Uterus (tissue), 2 donors: Measurements from ENCODE around the gene MRNIP.

ENCODE experiments used
- POLR2A ChIP-seq, 2 donors: fragments of 450-650 bp; IDR thresholded peaks; one replicate each; pipeline ENCODE4 v1.6.1; 2016; ENCODE audit warnings: antibody characterized with exemption in 2 of 2, mild to moderate bottlenecking in 1 of 2, moderate library complexity in 1 of 2
- TF ChIP-seq, protein P1 (sequence below), 4 experiments: fragments of 200-600 bp in 2 of 4; fragments of 450-650 bp in 2 of 4; sonication (generic) in 2 of 4; IDR thresholded peaks; one replicate each; pipeline ENCODE4 v1.5.1; 2016 to 2019; ENCODE audit warnings: antibody characterized with exemption in 4 of 4, mild to moderate bottlenecking in 2 of 4, moderate library complexity in 1 of 4

DNA sequence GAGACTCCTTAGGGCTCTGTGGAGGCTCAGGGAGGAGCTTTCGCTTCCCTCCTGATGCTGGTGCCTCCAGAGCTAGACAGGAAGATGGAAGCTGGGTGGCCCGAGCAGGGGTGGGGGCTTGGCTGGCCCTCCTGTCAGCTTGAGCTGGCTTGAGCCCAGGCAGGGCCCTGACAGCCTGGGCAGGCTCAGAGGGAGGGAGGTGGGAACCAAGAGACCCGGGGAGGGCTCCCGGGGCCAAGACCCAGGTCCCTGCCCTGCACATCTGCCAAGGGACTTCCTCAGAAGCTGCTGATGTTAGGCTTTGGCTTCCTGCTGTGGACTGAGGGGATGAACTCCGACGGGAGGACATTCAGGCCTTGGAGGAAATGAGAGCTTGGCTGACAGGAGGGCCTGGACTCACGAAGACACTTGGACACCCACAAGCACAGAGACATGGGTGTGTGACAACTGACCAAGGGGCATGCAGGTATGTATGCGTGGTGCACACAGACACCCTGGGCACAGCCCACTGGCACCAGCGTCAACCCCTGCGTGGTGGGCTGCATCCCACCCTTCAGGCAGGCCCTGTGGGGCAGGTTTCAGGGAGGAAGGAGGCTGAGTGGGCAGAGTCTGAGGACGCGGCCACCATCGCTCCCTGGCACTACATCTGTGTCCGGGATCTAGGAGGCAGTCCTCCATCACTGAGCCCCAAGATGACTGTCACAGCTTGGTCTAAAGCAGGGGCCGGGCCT lies 66.6 kb downstream of the MRNIP start:
- TF ChIP-seq, protein P1, sequence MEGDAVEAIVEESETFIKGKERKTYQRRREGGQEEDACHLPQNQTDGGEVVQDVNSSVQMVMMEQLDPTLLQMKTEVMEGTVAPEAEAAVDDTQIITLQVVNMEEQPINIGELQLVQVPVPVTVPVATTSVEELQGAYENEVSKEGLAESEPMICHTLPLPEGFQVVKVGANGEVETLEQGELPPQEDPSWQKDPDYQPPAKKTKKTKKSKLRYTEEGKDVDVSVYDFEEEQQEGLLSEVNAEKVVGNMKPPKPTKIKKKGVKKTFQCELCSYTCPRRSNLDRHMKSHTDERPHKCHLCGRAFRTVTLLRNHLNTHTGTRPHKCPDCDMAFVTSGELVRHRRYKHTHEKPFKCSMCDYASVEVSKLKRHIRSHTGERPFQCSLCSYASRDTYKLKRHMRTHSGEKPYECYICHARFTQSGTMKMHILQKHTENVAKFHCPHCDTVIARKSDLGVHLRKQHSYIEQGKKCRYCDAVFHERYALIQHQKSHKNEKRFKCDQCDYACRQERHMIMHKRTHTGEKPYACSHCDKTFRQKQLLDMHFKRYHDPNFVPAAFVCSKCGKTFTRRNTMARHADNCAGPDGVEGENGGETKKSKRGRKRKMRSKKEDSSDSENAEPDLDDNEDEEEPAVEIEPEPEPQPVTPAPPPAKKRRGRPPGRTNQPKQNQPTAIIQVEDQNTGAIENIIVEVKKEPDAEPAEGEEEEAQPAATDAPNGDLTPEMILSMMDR (IDR thresholded peaks at IDR 0.05) = no peak
- no peak for TF ChIP-seq POLR2A (IDR thresholded peaks at IDR 0.05)
